T-helper 2 cell (primary cell): ENCODE data around the gene ACER2.

Source experiments
- DNase-seq, 5 experiments: peaks; one replicate each; pipeline versions ENCODE4 v3.0.0 to v3.0.0-alpha.2; 2012 to 2022

The ACER2 gene

DNA sequence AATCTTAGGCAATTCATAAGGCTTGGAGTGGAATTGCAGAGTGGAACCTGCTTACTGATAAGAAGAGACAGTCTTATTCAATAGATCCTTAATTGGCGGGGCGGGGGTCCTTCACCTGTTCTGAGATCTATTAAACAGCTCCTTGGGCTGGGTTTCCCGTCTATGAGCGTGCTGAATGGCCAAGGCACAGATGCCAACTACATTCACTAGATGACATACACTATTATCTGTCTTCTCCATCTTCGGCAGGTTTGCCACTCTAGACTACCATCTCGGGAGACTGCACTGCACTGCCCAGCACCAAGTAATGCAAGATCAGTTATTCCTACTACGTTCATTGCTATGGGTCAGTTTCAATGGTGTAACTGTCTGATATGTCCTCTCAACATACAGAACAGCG lies 81.5 kb downstream of the ACER2 start:
- no peak for DNase-seq

DNA sequence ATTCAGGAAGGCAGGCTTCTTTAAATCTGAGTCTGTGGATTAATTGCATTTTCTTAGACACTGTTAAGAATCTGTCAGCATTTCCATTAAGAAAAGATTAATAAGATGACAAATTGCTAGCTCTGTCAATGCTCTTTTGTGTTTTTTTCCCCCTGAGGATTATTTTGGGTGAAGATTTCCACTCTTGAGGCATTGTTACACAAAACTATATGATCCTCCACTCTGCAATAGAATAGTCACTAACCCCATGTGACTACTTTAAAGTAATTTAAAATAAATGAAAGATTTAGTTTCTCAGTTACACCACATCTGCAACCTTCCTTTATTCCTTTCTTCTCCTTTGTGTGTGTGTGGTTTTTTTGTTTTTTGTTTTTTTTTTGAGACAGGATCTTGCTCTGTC lies 82.0 kb downstream of the ACER2 start:
- no peak for DNase-seq

DNA sequence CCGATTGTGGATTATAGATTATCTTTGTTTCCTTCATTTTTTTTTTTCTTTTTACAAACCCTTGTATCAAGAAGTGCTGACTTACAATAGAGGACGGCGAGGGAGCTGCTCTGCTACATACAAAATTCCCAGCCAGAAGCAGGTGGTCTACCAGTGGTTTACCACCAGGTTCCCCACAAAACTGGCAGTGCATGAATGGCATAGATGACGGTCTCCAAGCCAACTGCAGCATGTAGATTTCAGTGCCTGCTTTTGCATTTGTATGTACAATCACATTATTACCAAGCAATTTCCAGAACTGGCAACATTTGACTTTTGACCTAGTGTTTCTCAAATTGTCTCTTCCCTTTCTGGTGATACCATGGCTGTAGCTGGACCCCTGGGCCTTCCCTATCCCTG lies 84.0 kb downstream of the ACER2 start:
- no peak for DNase-seq

DNA sequence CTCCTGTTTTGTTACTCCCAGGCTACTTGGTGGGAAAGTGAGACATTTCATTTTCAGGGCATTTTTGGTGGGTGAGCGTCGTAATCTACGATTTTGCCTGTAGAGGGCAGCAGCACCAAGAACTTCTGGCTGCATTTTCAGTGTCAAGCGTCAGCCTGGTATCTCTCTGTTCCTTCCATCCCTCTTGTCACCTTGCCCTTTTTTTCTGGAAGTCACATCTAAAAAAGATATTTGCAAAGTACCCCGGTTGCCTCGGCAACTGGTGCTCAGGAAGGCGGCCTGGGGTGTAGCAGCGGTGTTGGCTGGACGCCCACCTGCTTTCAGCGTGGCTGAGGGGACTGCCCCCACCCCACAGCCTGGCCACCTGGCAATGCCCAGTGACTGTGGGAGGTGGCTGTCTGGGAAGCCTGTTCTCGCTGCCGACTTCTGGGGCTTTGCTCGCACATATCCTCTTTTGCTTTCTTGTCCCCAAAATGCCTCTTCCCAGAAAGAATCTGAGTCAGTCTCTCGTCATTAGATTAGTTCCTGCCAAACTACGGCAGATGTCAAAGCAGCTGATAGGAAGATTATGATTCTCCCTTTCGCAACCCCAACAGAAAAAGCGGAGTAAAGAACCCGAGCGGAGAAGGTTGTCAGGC lies 84.5 kb downstream of the ACER2 start:
- DNase-seq: peak in 1 of 5 experiments; percentile 47

GRCh38 chr9:19493876-19494275 lies 85.1 kb downstream of the ACER2 start:
- no peak for DNase-seq

GRCh38 chr9:19495186-19496028 lies 86.6 kb downstream of the ACER2 start:
- DNase-seq: no peak

DNA sequence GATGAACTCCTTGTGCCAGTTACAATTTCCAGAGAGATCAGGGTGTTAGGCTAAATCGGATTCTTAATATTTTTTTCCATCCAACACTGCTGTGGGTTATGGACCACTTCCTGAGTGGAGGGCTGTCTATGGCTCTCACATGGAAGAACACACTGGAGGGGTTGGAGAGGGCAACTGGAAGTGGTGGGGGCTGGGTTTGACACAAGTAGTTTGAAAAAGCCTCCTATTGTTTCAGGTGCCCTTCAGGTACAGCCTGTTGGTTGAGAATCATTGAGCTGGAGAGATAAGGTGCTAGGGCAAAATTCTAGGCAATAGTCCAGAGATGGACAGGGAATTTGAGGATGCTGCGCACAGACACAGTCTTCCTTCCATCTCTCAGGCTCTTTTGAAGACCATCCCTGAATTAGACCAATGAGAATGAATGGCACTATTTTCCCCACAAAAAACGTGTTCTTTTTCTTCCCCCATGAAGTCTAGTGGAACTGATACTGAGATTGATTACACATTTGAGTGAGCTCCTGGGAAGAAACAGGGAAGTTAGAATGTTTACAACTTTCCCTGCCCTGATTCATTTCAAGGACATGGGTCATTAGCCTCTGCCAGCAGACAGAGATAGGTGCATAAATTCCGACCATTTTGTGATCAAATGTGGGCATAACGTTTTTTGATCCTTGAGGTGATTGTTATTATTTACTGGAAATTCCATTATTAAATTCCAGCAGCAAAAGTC lies 87.7 kb downstream of the ACER2 start:
- DNase-seq: no peak

- no peak for DNase-seq
Measured at GRCh38 chr9:19497276-19497675, 88.5 kb downstream of the ACER2 start.

- DNase-seq: no peak
Measured at GRCh38 chr9:19498015-19498414, 89.2 kb downstream of the ACER2 start.
